HEK293T (cell line): ENCODE results near the gene ASIC5.

Experiments used
- CTCF ChIA-PET: fragments of 350-600 bp; formaldehyde crosslinking; extraction: SDS; loops from one replicate; lab custom pipeline; 2021; ENCODE audit warnings: antibody characterized with exemption, inconsistent platforms; lab: Yijun Ruan, JAX
- POLR2A ChIA-PET: fragments of 350-600 bp; formaldehyde crosslinking; extraction: SDS; loops from one replicate; lab custom pipeline; 2020; ENCODE audit warnings: antibody characterized with exemption, inconsistent platforms; lab: Yijun Ruan, JAX
- DNase-seq: peaks from one replicate; pipeline ENCODE4 v3.0.0; 2012; ENCODE audit warnings: mixed read lengths; ENCODE audit errors: extremely low spot score
- ARNT ChIP-seq: fragments of 450-650 bp; IDR thresholded peaks from 2 replicates; pipeline ENCODE4 v1.6.1; 2017; ENCODE audit warnings: mild to moderate bottlenecking
- CTBP1 ChIP-seq: fragments of 450-650 bp; IDR thresholded peaks from 2 replicates; pipeline ENCODE4 v1.6.1; 2016; ENCODE audit warnings: borderline replicate concordance
- ELF4 ChIP-seq: fragments of 450-650 bp; IDR thresholded peaks from 2 replicates; pipeline ENCODE4 v1.6.1; 2017; ENCODE audit warnings: antibody characterized with exemption
- FOXA1 ChIP-seq: fragments of 450-650 bp; IDR thresholded peaks from 2 replicates; pipeline ENCODE4 v1.6.1; 2016; ENCODE audit warnings: mild to moderate bottlenecking
- FOXK2 ChIP-seq: fragments of 450-650 bp; IDR thresholded peaks from 2 replicates; pipeline ENCODE4 v1.6.1; 2016; ENCODE audit warnings: mild to moderate bottlenecking
- FOXM1 ChIP-seq: fragments of 450-650 bp; IDR thresholded peaks from 2 replicates; pipeline ENCODE4 v1.6.1; 2017; ENCODE audit warnings: mild to moderate bottlenecking, borderline replicate concordance
- HDGF ChIP-seq: fragments of 450-650 bp; IDR thresholded peaks from 2 replicates; pipeline ENCODE4 v1.6.1; 2017; ENCODE audit warnings: antibody characterized with exemption, borderline replicate concordance
- L3MBTL2 ChIP-seq: fragments of 450-650 bp; conservative IDR thresholded peaks from 2 replicates; pipeline ENCODE4 v1.6.1; 2016; ENCODE audit warnings: mild to moderate bottlenecking
- LEF1 ChIP-seq: fragments of 450-650 bp; IDR thresholded peaks from 2 replicates; pipeline ENCODE4 v1.6.1; 2017; ENCODE audit warnings: mild to moderate bottlenecking, borderline replicate concordance
- NFRKB ChIP-seq: fragments of 450-650 bp; IDR thresholded peaks from 2 replicates; pipeline ENCODE4 v1.6.1; 2016; ENCODE audit warnings: mild to moderate bottlenecking, moderate library complexity
- SP1 ChIP-seq: fragments of 450-650 bp; IDR thresholded peaks from 2 replicates; pipeline ENCODE4 v1.6.1; 2017
- SUZ12 ChIP-seq: fragments of 450-650 bp; IDR thresholded peaks from 2 replicates; pipeline ENCODE4 v1.6.1; 2016; ENCODE audit warnings: mild to moderate bottlenecking
- TARDBP ChIP-seq: fragments of 450-650 bp; IDR thresholded peaks from 2 replicates; pipeline ENCODE4 v1.6.1; 2016
- ZNF384 ChIP-seq: fragments of 450-650 bp; IDR thresholded peaks from 2 replicates; pipeline ENCODE4 v1.6.1; 2016
- TF ChIP-seq, protein P1 (sequence below): fragments of 450-650 bp; IDR thresholded peaks from 2 replicates; pipeline ENCODE4 v1.6.1; 2016

The ASIC5 gene

GRCh38 chr4:155781249-155781831, 84.7 kb downstream of the ASIC5 start:
- CTCF ChIA-PET, result no interaction called here
- no peak for DNase-seq
- TF ChIP-seq ZNF384, result no peak
- no peak for TF ChIP-seq FOXA1
- TF ChIP-seq L3MBTL2, result no peak
- no peak for TF ChIP-seq ELF4
- no peak for TF ChIP-seq ARNT
- no peak for TF ChIP-seq CTBP1
- no peak for TF ChIP-seq TARDBP
- TF ChIP-seq SP1, result no peak
- TF ChIP-seq SUZ12, result no peak
- no peak for TF ChIP-seq FOXK2
- no peak for TF ChIP-seq NFRKB
- TF ChIP-seq, protein P1, sequence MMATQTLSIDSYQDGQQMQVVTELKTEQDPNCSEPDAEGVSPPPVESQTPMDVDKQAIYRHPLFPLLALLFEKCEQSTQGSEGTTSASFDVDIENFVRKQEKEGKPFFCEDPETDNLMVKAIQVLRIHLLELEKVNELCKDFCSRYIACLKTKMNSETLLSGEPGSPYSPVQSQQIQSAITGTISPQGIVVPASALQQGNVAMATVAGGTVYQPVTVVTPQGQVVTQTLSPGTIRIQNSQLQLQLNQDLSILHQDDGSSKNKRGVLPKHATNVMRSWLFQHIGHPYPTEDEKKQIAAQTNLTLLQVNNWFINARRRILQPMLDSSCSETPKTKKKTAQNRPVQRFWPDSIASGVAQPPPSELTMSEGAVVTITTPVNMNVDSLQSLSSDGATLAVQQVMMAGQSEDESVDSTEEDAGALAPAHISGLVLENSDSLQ, result no peak
- no peak for TF ChIP-seq HDGF
- no peak for TF ChIP-seq LEF1
- POLR2A ChIA-PET, result no interaction called here

- CTCF ChIA-PET, result no interaction called here
- POLR2A ChIA-PET, result no interaction called here
- no peak for DNase-seq
- TF ChIP-seq L3MBTL2, result no peak
- TF ChIP-seq, protein P1, result no peak
- TF ChIP-seq LEF1, result no peak
- TF ChIP-seq FOXM1, result no peak
- TF ChIP-seq ZNF384, result no peak
Observed at GRCh38 chr4:155780775-155781174, 85.3 kb downstream of the ASIC5 start.
